CD4-positive, alpha-beta T cell treated with Interleukin-10 for 1 hour (primary cell): Measurements from ENCODE around the gene SAMD5.

ENCODE experiments used
- DNase-seq: peaks from one replicate; pipeline ENCODE4 v3.0.0-alpha.2; 2020

Gene SAMD5

GRCh38 chr6:147569788-147570187 is 61.3 kb downstream of the SAMD5 start:
- DNase-seq: no peak

DNA sequence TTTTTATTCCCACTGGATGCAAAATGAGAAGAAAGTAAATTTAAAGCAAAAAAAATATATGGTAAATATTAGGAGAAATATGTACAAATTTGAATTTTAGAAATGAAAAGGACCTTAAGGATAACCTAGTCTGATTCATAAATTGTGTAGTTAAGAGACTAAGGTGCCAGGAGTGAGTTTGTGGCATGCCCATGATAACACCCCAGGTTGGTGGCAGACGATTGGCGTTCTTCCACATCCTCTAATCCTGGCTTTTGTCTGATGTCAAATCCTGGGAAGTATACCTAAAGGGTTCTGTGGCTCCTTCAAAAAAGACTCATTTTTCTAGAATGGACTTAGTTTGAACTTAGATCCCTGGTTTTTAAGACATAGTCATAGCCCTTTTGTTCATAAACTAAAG is 62.2 kb downstream of the SAMD5 start:
- no peak for DNase-seq

GRCh38 chr6:147577488-147577887 is 69.0 kb downstream of the SAMD5 start:
- DNase-seq: no peak

DNA sequence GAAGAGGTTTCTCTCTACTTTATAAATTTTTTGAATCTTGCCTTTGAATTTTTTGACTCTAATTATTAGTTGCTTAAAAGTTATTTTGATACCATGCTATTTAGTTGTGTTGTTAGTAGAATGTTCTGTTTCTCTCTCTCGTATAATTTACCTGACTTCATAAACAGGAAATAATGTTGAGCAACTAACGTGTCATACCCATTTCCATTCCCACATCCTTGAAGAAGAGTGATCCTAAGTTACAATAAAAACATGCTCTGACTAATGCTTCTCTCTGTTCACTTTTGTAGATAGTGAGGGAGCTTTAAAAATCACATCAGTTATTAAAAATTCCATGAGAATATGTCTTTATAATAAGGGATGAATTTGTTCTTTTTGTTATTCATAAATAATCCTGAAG is 69.7 kb downstream of the SAMD5 start:
- no peak for DNase-seq

DNA sequence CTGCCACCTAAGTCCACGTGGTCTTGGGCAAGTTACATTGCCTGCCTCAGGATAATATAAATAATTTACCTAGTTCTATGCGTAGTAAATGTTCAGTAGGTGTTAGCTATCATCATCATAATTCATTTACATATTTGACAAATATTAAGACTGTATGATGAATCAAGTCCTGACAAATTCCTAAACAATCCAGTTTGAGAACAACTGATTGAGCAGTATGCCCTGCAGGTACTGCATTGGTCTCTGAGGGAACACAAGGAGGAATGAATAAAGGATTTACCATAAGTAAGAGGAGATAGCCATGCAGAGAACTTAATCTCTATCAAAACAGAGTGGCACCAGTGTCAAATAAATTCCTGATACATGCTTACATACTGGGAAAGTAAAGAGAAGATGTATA is 70.4 kb downstream of the SAMD5 start:
- no peak for DNase-seq

- no peak for DNase-seq
Measured at GRCh38 chr6:147579667-147580066, 71.2 kb downstream of the SAMD5 start.

DNA sequence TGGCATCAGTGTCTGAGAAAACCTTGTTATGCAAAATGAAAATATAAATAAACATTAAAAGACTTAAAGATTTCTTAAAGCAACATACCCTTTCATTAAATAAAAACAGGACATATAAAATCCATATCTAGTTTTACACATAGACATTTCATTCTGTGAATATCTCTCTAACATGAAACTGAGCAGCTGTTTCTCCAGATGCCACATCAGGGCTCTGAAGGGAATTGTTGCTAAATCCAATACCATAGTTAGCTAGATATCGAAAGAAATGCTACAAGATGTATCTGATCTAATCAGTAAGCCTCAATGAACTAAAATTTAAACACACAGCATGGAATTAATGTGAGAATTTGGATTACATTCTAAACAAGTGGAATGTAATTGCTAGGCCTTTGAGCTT is 74.5 kb downstream of the SAMD5 start:
- DNase-seq: no peak

GRCh38 chr6:147585256-147585655 is 76.8 kb downstream of the SAMD5 start:
- DNase-seq: no peak

- no peak for DNase-seq
Measured at GRCh38 chr6:147586044-147586443, 77.6 kb downstream of the SAMD5 start.

- DNase-seq: no peak
Measured at GRCh38 chr6:147587907-147588306, 79.4 kb downstream of the SAMD5 start.

GRCh38 chr6:147588469-147588868 is 80.0 kb downstream of the SAMD5 start:
- no peak for DNase-seq

- DNase-seq: no peak
Measured at GRCh38 chr6:147589739-147590250, 81.3 kb downstream of the SAMD5 start.

GRCh38 chr6:147595961-147596360 is 87.5 kb downstream of the SAMD5 start:
- no peak for DNase-seq

DNA sequence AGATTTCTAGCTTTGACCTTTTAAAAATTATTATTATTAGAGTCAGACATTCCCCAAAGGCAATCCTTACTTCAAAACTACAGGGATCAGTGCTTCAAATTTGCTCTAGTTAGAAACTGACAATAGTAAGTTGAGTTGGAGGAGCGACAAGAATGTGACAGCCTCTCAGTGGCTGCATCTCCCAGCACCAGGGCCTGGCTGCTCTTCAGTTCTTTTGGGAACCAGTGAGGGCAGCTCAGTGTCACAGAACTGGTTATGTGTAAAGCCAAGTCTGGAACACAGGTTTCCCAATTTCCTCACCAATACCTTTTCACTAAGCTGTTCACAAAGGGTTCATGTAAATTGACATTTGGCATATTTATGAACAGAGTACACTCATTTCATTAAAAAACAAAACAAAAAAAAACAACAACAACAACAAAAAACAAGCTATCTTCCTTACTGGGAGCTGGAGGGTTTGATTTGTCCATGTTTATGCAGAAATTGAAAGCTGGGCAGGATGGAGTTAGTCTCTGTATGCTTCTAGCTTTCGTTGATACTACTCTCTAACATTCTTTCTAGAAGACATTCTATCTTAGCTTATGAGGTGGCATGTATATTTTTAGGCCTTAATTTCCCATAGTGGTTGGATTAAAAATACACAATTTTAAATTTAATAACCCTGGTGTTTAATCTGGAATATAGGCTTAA is 95.0 kb downstream of the SAMD5 start:
- no peak for DNase-seq

GRCh38 chr6:147604373-147604772 is 95.9 kb downstream of the SAMD5 start:
- DNase-seq: no peak

DNA sequence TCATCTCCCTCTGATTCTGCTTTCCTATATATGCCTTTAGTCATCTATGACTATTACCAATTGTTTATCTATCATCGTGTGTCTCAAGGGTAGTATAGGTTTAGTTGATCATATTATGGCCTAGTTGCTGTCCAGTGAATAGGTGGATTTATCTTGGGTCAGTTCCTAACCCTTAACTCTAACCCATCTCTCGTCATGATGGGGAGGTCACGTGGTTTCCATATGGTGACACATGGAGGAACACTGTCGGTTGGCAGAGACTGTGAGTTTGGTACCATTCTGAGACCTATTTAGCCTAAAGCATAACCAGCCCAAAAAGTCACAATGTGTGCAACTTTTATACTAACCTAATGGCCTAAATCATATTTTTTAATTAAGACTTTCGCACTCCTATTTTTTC is 103.5 kb downstream of the SAMD5 start:
- no peak for DNase-seq

DNA sequence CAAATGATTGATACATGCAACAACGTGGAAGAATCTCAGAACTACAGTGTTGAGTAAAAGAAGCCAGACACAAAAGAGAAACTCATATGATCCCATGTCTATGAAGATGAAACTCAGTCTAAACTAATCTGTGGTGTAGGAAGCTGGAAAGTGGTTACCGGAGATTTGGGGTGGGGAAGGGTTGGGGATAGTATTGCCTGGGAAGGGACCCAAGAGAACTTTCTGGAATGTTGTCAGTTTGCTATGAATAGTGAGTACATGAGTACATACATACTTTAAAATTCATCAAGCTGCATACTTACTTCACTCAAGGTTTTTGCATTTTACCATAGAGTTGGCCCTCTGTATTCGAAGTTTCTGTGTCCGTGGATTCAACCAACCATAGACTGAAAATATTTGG is 106.0 kb downstream of the SAMD5 start:
- DNase-seq: no peak

DNA sequence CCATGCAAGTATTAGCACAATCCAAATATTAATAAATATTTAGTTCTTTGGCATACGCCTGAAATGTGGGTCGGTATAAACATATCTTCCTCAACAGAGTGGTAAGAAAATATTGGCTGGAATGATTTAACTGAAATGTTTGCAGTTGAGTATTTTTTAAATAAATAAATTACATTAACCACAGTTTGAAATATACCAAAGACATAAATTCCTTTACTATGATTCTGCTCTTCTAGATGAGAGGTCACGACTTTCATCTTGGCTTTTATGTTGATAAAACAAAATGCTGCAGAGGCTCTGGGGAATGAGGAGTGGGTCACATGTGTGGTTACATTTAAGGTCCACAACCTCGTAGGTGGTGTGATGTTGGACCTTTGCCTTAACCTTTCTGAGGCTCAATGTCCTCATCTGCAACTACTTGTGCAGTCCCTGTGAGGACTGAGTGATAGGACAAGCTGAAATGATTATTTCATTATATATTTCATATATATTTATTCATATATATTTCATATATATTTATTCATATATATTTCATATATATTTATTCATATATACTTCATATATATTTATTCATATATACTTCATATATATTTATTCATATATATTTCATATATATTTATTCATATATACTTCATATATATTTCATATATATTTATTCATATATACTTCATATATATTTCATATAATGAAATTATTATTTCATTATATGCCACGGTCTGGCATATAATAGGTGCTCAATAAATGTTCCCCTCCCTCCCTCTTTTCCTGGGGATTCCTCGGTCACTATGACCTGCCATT is 107.4 kb downstream of the SAMD5 start:
- DNase-seq: no peak

DNA sequence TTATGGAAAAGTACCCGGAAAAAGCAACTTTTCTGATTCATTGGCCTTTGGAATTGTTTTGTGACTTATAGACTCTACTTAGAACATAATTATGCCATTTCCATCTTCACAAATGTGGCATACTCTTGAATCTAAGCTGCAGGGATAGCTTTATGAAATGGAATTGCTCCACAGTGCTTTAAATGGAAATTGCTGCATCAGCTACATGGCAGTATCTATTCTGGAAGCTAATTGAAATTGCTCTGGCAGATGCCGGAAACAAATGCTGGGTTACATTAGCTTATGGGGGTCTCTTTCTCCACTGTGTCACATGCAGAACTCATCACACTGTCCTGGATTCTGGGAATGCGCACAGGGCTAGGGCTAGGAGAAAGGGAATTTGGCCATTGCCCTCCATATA is 108.9 kb downstream of the SAMD5 start:
- no peak for DNase-seq

- no peak for DNase-seq
Measured at GRCh38 chr6:147618457-147618856, 110.0 kb downstream of the SAMD5 start.

- DNase-seq: no peak
Measured at GRCh38 chr6:147618927-147619326, 110.4 kb downstream of the SAMD5 start.
